MCF 10A (cell line): ENCODE results near the gene COL23A1. TPM values are rescaled to one million over a fixed set of nuclear protein-coding genes. Genes with fewer than 3 reads are reported as not detected.

Source experiments
- BruUV-seq: library from RNA; stranded (reverse); fragments of 400-500 nt; replicated peaks from 2 replicates; lab custom pipeline; 2021; lab: Mats Ljungman, UMichigan
- CTCF ChIA-PET: fragments of 300-600 bp; sonication (Branson Sonifier 250); formaldehyde crosslinking; extraction: SDS; loops from one replicate; lab custom pipeline; 2021; ENCODE audit warnings: antibody characterized with exemption, inconsistent platforms; lab: Yijun Ruan, JAX
- POLR2A ChIA-PET: fragments of 300-600, 350-650 bp; sonication (Branson Sonifier 250); formaldehyde crosslinking; extraction: SDS; loops from one replicate; lab custom pipeline; 2020; ENCODE audit warnings: antibody characterized with exemption, inconsistent platforms; lab: Yijun Ruan, JAX
- DNase-seq: peaks from one replicate; pipeline ENCODE4 v3.0.0-alpha.2; 2018; ENCODE audit not compliant: unreplicated experiment
- H3K27ac Mint-ChIP-seq: one replicate; pipeline ENCODE4 v1.8.0; 2022; ENCODE audit warnings: mild to moderate bottlenecking, low read depth, mixed read lengths; ENCODE audit not compliant: unreplicated experiment
- H3K27me3 Mint-ChIP-seq: one replicate; pipeline ENCODE4 v1.8.0; 2022; ENCODE audit warnings: mixed read lengths; ENCODE audit not compliant: insufficient read depth, unreplicated experiment
- H3K36me3 Mint-ChIP-seq: one replicate; pipeline ENCODE4 v1.8.0; 2022; ENCODE audit warnings: mild to moderate bottlenecking, moderate library complexity, mixed read lengths; ENCODE audit not compliant: insufficient read depth, unreplicated experiment
- H3K4me1 Mint-ChIP-seq: one replicate; pipeline ENCODE4 v1.8.0; 2022; ENCODE audit warnings: mixed read lengths; ENCODE audit not compliant: insufficient read depth, unreplicated experiment
- H3K4me3 Mint-ChIP-seq: one replicate; pipeline ENCODE4 v1.8.0; 2022; ENCODE audit warnings: mild to moderate bottlenecking, moderate library complexity, mixed read lengths; ENCODE audit not compliant: unreplicated experiment
- H3K9me3 Mint-ChIP-seq: one replicate; pipeline ENCODE4 v1.8.0; 2022; ENCODE audit warnings: mixed read lengths; ENCODE audit not compliant: unreplicated experiment
- CTCF ChIP-seq: fragments of 200-600 bp; IDR thresholded peaks from one replicate; pipeline ENCODE4 v1.8.0; 2022; ENCODE audit warnings: antibody characterized with exemption, mild to moderate bottlenecking; ENCODE audit not compliant: unreplicated experiment
- intact Hi-C: fragments of 100-400 bp; cut with micrococcal nuclease; formaldehyde crosslinking; loops from 2 replicates; pipeline ENCODE4 v1.14.1; 2022
- total RNA-seq: library from RNA; stranded (reverse); gene quantifications from 2 replicates; pipeline ENCODE4 v1.2.3, GENCODE V29; 2022

Gene COL23A1
- total RNA-seq, 1 experiment from 2014 or later = not detected

DNA sequence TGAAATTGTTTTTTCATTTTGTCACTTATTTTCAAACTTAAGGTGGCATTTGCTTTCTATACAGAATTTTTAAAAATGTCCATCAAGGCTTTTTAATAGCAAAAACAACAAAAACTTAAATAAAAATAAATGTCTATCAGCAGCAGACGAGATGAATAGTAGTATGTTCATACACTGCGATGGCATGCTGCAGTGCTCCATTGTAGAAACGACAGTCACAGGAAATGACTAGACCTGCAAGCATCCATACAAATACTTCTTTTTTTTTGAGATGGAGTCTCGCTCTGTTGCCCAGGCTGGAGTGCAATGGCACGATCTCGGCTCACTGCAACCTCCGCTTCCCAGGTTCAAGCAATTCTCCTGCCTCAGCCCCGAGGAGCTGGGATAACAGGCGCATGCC, 41.4 kb downstream of the COL23A1 start:
- Mint-ChIP-seq H3K4me3 (no peak overlapping the region), H3K27ac (no peak overlapping the region), H3K4me1 (peaks cover 6% of the 10 kb centered on the region), H3K27me3 (no peaks in the 10 kb centered on the region), H3K36me3 (no peaks in the 10 kb centered on the region), H3K9me3 (no peaks in the 10 kb centered on the region)
- CTCF ChIA-PET = interaction anchor here (0.6 to 11.4 kb wide), 3 partner anchors 266 to 315 kb away, joined by 3 to 266 read pairs (median 5); no protein-coding TSS in a partner anchor
- TF ChIP-seq CTCF = no peak
- intact Hi-C loops = no loop called here
- POLR2A ChIA-PET = no interaction called here
- no peak for DNase-seq
- no TSS peak for BruUV-seq

DNA sequence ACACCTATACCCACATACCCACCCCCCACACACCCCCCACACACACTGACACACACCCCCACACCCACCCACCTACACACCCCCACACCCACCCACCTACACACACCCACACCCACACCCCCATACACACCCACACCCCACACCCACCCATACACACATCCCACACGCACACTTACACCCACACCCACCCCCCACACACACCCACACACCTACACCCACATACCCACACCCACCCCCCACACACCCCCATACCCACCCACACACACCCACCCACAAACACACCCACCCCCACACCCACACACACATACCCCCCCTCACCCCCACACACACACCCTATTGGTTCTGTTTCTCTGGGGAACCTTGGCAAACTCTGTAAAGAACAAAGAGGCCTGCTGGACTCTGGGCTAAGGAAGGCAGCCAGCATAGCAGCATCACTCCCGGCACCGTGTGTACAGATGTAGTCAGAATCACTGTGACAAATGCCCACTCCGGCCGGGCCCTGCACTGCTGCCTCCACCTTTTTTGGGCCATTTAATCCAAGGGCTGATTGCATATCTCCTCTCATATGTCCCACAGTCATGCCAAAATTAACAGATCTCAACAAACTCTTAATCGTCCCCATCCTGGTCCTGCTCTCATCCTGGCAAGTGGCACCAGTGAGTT, 42.3 kb downstream of the COL23A1 start:
- H3K27me3 Mint-ChIP-seq = no peaks in the 10 kb centered on the region
- H3K4me1 Mint-ChIP-seq = peaks cover 6% of the 10 kb centered on the region
- intact Hi-C loops = no loop called here
- DNase-seq = no peak
- no TSS peak for BruUV-seq
- ChIA-PET POLR2A (no interaction called here), CTCF (interaction anchor here (11.4 kb wide), 1 partner anchor 265 kb away, joined by 266 read pairs; no protein-coding TSS in a partner anchor)
- no peaks in the 10 kb centered on the region for H3K9me3 Mint-ChIP-seq
- H3K4me3 Mint-ChIP-seq = no peak overlapping the region
- H3K27ac Mint-ChIP-seq = no peak overlapping the region
- no peaks in the 10 kb centered on the region for H3K36me3 Mint-ChIP-seq
- TF ChIP-seq CTCF = no peak

DNA sequence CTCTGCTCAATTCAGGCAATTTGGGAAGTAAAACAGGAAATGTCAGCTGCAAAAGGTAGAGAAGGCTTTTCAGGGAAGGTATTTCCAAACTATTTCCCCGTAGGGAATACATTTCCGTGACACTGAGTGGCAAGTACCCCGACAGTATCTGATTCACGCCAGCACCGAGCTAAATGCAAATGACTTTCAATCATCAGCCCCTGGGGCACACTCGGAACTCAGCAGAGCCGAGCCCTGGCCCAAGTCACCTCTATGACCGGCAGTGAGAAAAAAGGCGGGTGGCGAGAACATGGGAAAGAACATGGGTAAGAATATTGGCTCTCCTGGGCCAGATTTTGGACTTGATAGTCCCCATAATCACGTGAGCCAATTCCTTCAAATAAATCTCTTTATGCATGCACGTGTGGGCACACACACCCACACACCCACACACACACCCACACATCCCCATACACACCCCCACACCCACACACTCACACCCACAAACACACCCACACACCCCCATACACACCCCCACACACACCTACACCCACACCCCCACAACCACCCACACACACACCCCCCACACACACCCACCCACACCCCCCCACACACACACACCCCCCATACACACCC, 43.0 kb downstream of the COL23A1 start:
- intact Hi-C loops = no loop called here
- TF ChIP-seq CTCF = no peak
- Mint-ChIP-seq H3K27ac (no peak overlapping the region), H3K4me3 (no peak overlapping the region), H3K36me3 (no peaks in the 10 kb centered on the region), H3K4me1 (peaks cover 6% of the 10 kb centered on the region), H3K9me3 (no peaks in the 10 kb centered on the region), H3K27me3 (no peaks in the 10 kb centered on the region)
- ChIA-PET CTCF (interaction anchor here (1.6 kb wide), 1 partner anchor 267 kb away, joined by 13 read pairs; no protein-coding TSS in a partner anchor), POLR2A (interaction anchor here (1.0 kb wide), 1 partner anchor 129 kb away, joined by 3 read pairs; no protein-coding TSS in a partner anchor)
- DNase-seq = no peak
- no TSS peak for BruUV-seq

- Mint-ChIP-seq H3K36me3 (no peaks in the 10 kb centered on the region), H3K27me3 (no peaks in the 10 kb centered on the region), H3K27ac (no peak overlapping the region), H3K4me3 (no peak overlapping the region), H3K9me3 (no peaks in the 10 kb centered on the region), H3K4me1 (peaks cover 6% of the 10 kb centered on the region)
- no peak for TF ChIP-seq CTCF
- ChIA-PET CTCF (interaction anchor here (1.4 to 1.6 kb wide), 2 partner anchors 262 to 267 kb away, joined by 8 to 13 read pairs; no protein-coding TSS in a partner anchor), POLR2A (interaction anchor here (1.0 kb wide), 1 partner anchor 129 kb away, joined by 3 read pairs; no protein-coding TSS in a partner anchor)
- BruUV-seq = no TSS peak
- DNase-seq = no peak
- intact Hi-C loops = no loop called here
Measured at GRCh38 chr5:178546675-178547033, 43.5 kb downstream of the COL23A1 start.
